Ovary (tissue), 3 donors: ENCODE measurements around the gene ANO1.

ENCODE experiments used
- POLR2A ChIP-seq: fragments of 450-650 bp; IDR thresholded peaks from one replicate; pipeline ENCODE4 v1.6.1; 2017; ENCODE audit warnings: antibody characterized with exemption, mild to moderate bottlenecking, moderate library complexity
- TF ChIP-seq, protein P1 (sequence below), 3 donors: fragments of 450-650 bp in 2 of 3; fragments of 200-600 bp in 1 of 3; IDR thresholded peaks; one replicate each; pipeline versions ENCODE4 v1.5.1 to v1.8.0; 2016 to 2022; ENCODE audit warnings: antibody characterized with exemption in 3 of 3, mild to moderate bottlenecking in 1 of 3
- donor health status: DM: no; HTN: no; CAD: no.

DNA sequence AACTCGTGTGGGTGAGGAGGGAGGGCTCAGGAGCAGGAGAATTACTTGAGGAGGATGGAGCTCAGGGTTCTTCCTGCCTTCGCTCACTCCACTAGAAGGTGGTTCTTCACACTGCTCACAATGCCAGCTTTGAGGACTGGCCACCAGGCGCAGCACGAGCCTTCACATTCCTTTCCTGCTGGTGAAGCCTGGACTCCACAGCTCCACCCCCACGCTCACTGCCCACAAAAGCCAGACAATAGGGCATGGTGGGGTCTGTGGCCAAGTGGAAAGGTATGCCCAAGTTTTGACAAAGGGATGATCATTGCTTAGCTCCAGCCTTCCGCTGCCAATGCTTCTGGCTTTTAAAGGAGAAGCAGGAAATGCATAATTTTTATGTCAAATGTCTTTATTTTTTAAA lies 67.0 kb downstream of the ANO1 start:
- TF ChIP-seq, protein P1, sequence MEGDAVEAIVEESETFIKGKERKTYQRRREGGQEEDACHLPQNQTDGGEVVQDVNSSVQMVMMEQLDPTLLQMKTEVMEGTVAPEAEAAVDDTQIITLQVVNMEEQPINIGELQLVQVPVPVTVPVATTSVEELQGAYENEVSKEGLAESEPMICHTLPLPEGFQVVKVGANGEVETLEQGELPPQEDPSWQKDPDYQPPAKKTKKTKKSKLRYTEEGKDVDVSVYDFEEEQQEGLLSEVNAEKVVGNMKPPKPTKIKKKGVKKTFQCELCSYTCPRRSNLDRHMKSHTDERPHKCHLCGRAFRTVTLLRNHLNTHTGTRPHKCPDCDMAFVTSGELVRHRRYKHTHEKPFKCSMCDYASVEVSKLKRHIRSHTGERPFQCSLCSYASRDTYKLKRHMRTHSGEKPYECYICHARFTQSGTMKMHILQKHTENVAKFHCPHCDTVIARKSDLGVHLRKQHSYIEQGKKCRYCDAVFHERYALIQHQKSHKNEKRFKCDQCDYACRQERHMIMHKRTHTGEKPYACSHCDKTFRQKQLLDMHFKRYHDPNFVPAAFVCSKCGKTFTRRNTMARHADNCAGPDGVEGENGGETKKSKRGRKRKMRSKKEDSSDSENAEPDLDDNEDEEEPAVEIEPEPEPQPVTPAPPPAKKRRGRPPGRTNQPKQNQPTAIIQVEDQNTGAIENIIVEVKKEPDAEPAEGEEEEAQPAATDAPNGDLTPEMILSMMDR (IDR thresholded peaks at IDR 0.05): no peak
- no peak for TF ChIP-seq POLR2A
